ENCODE data around the gene GLT8D1. TPM values are rescaled to one million over a fixed set of nuclear protein-coding genes. Genes with fewer than 3 reads are reported as not detected.

Gene GLT8D1
- total and polyA plus RNA-seq, 3 donors from 2014 or later: 107 to 165 (median 117) TPM

DNA sequence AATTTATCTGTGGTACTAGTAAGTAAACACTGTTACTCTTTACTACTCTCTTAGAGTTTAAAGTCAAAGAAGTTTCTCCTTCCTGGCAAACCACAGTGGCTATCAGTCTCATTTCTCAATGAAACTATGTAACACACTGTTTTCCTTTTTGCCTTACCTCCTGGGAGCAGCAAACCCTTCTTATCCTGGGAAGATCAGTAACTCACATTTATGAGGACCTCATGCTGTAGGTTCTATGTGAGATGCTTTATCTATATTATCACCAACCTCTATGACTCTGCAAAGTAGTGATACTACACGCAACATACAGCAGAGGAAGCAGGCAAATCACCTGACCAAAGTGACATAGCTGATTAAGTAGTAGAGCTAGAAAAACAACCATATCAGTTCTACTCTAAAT lies 55.2 kb downstream of the GLT8D1 start:
- no peak for DNase-seq
- Histone ChIP-seq H3K4me3 (no peak overlapping the region), H3K4me1 (no peaks in the 10 kb centered on the region), H3K9me3 (no peaks in the 10 kb centered on the region), H3K27ac (no peak overlapping the region), H3K36me3 (ENCODE audit: low read depth, missing control alignments) (no peaks in the 10 kb centered on the region), H3K27me3 (no peaks in the 10 kb centered on the region)
- 58 to 88% methylated on average over 1 of the region's 1 CpG for WGBS, 2 donors
- intact Hi-C loops (cut with DNase I; ENCODE audit: low total_unique reads): no loop called here
- no peak for TF ChIP-seq POLR2A (IDR thresholded peaks at IDR 0.05)
- TF ChIP-seq, protein P1, sequence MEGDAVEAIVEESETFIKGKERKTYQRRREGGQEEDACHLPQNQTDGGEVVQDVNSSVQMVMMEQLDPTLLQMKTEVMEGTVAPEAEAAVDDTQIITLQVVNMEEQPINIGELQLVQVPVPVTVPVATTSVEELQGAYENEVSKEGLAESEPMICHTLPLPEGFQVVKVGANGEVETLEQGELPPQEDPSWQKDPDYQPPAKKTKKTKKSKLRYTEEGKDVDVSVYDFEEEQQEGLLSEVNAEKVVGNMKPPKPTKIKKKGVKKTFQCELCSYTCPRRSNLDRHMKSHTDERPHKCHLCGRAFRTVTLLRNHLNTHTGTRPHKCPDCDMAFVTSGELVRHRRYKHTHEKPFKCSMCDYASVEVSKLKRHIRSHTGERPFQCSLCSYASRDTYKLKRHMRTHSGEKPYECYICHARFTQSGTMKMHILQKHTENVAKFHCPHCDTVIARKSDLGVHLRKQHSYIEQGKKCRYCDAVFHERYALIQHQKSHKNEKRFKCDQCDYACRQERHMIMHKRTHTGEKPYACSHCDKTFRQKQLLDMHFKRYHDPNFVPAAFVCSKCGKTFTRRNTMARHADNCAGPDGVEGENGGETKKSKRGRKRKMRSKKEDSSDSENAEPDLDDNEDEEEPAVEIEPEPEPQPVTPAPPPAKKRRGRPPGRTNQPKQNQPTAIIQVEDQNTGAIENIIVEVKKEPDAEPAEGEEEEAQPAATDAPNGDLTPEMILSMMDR (IDR thresholded peaks at IDR 0.05): no peak

GRCh38 chr3:52649461-52650210 lies 56.0 kb downstream of the GLT8D1 start:
- WGBS, 2 donors: 79% methylated on average over 5 of the region's 5 CpGs
- Histone ChIP-seq H3K27me3 (no peaks in the 10 kb centered on the region), H3K4me1 (no peaks in the 10 kb centered on the region), H3K9me3 (no peaks in the 10 kb centered on the region), H3K36me3 (ENCODE audit: low read depth, missing control alignments) (no peaks in the 10 kb centered on the region), H3K4me3 (no peak overlapping the region), H3K27ac (peak overlapping the region in 1 of 2 donors; percentile 1)
- TF ChIP-seq, protein P1 (IDR thresholded peaks at IDR 0.05): no peak
- TF ChIP-seq POLR2A (IDR thresholded peaks at IDR 0.05): no peak
- DNase-seq: no peak
- intact Hi-C loops (cut with DNase I; ENCODE audit: low total_unique reads): no loop called here

DNA sequence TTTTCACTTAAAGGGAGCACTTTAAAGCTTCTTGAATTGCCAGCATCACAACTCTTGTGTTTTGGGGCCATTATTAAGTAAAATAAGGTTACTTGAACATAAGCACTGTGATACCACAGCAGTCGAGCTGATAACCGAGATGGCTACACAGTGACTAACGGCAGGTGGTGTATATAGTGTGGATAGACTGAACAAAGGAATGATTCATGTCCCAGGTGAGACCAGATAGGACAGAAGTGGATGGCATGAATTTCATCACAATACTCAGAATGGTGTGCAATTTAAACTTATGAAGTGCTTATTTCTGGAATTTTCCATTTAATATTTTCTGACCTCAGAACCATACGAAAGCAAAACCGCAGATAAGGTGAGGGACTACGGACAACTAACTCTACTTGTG lies 60.0 kb downstream of the GLT8D1 start:
- no peaks in the 10 kb centered on the region for H3K27me3 ChIP-seq
- DNase-seq: no peak
- no peaks in the 10 kb centered on the region for H3K9me3 ChIP-seq
- H3K27ac ChIP-seq: no peak overlapping the region
- H3K36me3 ChIP-seq (ENCODE audit: low read depth, missing control alignments): peaks cover 4% of the 10 kb centered on the region
- 86 to 92% methylated on average over 6 of the region's 6 CpGs for WGBS, 2 donors
- intact Hi-C loops (cut with DNase I; ENCODE audit: low total_unique reads): no loop called here
- TF ChIP-seq, protein P1 (IDR thresholded peaks at IDR 0.05): no peak
- TF ChIP-seq POLR2A (IDR thresholded peaks at IDR 0.05): no peak
- H3K4me1 ChIP-seq: no peaks in the 10 kb centered on the region
- H3K4me3 ChIP-seq: no peak overlapping the region

Small RNA genes lying within 50 kb of the gene (small RNA-seq; reads per million reads assigned to genes)
- gene AC006254.2: 0 reads per million in 2 donors
- gene RF00569: 3,496 to 5,185 reads per million in 2 donors
- 0 reads per million in 2 donors for gene RF01183
- 0 reads per million in 2 donors for gene SNORD19
- 0 reads per million in 2 donors for gene SNORD19B
- 3,527 to 3,634 reads per million in 2 donors for gene SNORD69

Other genes with a start within 250 kb of the GLT8D1 start
- gene STAB1, start 210.5 kb downstream of the GLT8D1 start, total RNA-seq: 10 to 100 TPM; 58.6 to 71.9 TPM
- 41.7 TPM for gene STAB1, start 210.5 kb downstream of the GLT8D1 start, polyA plus RNA-seq (ENCODE audit: insufficient read depth, low read depth, low replicate concordance)
- gene NT5DC2, start 171.9 kb downstream of the GLT8D1 start, total RNA-seq: 100 to 1,000 TPM; 137 to 147 TPM
- gene NT5DC2, start 171.9 kb downstream of the GLT8D1 start, polyA plus RNA-seq (ENCODE audit: insufficient read depth, low read depth, low replicate concordance): 92.4 TPM
- 10 to 100 TPM; 23.0 to 30.5 TPM for gene UQCC5, start 169.2 kb downstream of the GLT8D1 start, total RNA-seq
- gene UQCC5, start 169.2 kb downstream of the GLT8D1 start, polyA plus RNA-seq (ENCODE audit: insufficient read depth, low read depth, low replicate concordance): 37.0 TPM
- 100 to 1,000 TPM in 1 of 2 donors, 10 to 100 TPM in 1; 99.8 to 109 TPM for gene PBRM1, start 19.9 kb downstream of the GLT8D1 start, total RNA-seq
- 28.9 TPM for gene PBRM1, start 19.9 kb downstream of the GLT8D1 start, polyA plus RNA-seq (ENCODE audit: insufficient read depth, low read depth, low replicate concordance)
- 10 to 100 TPM; 50.6 to 57.7 TPM for gene GNL3, start 19.8 kb downstream of the GLT8D1 start, total RNA-seq
- 36.3 TPM for gene GNL3, start 19.8 kb downstream of the GLT8D1 start, polyA plus RNA-seq (ENCODE audit: insufficient read depth, low read depth, low replicate concordance)
- gene SPCS1, start 315 bp upstream of the GLT8D1 start, total RNA-seq: 100 to 1,000 TPM; 166 to 179 TPM
- 340 TPM for gene SPCS1, start 315 bp upstream of the GLT8D1 start, polyA plus RNA-seq (ENCODE audit: insufficient read depth, low read depth, low replicate concordance)
- gene NEK4, start 65.1 kb upstream of the GLT8D1 start, total RNA-seq: 10 to 100 TPM; 66.6 to 70.2 TPM
- gene NEK4, start 65.1 kb upstream of the GLT8D1 start, polyA plus RNA-seq (ENCODE audit: insufficient read depth, low read depth, low replicate concordance): 114 TPM
- gene ITIH1, start 71.8 kb upstream of the GLT8D1 start, total RNA-seq: 1 to 10 TPM; 1.8 to 3.5 TPM
- gene ITIH1, start 71.8 kb upstream of the GLT8D1 start, polyA plus RNA-seq (ENCODE audit: insufficient read depth, low read depth, low replicate concordance): 2.9 TPM
- gene ITIH3, start 89.0 kb upstream of the GLT8D1 start, total RNA-seq: 1 to 10 TPM; 5.4 to 6.3 TPM
- 9.9 TPM for gene ITIH3, start 89.0 kb upstream of the GLT8D1 start, polyA plus RNA-seq (ENCODE audit: insufficient read depth, low read depth, low replicate concordance)
- gene ITIH4, start 124.9 kb upstream of the GLT8D1 start, total RNA-seq: 10 to 100 TPM; 16.8 to 19.9 TPM
- gene ITIH4, start 124.9 kb upstream of the GLT8D1 start, polyA plus RNA-seq (ENCODE audit: insufficient read depth, low read depth, low replicate concordance): 30.2 TPM
- 1 to 10 TPM; 3.5 to 3.6 TPM for gene MUSTN1, start 129.2 kb upstream of the GLT8D1 start, total RNA-seq
- gene MUSTN1, start 129.2 kb upstream of the GLT8D1 start, polyA plus RNA-seq (ENCODE audit: insufficient read depth, low read depth, low replicate concordance): 21.7 TPM
- 10 to 100 TPM; 33.2 to 42.9 TPM for gene STIMATE, start 191.8 kb upstream of the GLT8D1 start, total RNA-seq
- gene STIMATE, start 191.8 kb upstream of the GLT8D1 start, polyA plus RNA-seq (ENCODE audit: insufficient read depth, low read depth, low replicate concordance): 16.7 TPM

Measured in testis (tissue), 3 donors.